GM23338 (cell line): ENCODE data around the gene GPRC5C. TPM values are rescaled to one million over a fixed set of nuclear protein-coding genes. Genes with fewer than 3 reads are reported as not detected.
A peak's percentile ranks its signal among the peaks of the same experiment; 100 is the strongest.

Experiments used
- ATAC-seq: fragments of 200-7000 bp; cut with Tn5 transposase; 3 replicates; pipeline ENCODE4 v1.9.1; 2020
- DNase-seq: peaks from one replicate; pipeline ENCODE4 v3.0.0-alpha.2; 2015; ENCODE audit warnings: low spot score
- H2AFZ ChIP-seq: fragments of 200-600 bp; sonication (generic); 2 replicates; pipeline ENCODE4 v1.8.0; 2016; ENCODE audit warnings: antibody characterized with exemption, mild to moderate bottlenecking, moderate library complexity
- H3F3A ChIP-seq: fragments of 200-600 bp; sonication (generic); replicated peaks from 2 replicates; pipeline ENCODE4 v1.8.0; 2017; ENCODE audit warnings: antibody characterized with exemption, mixed run types, low read depth
- H3K27ac ChIP-seq: fragments of 200-600 bp; sonication (generic); 2 replicates; pipeline ENCODE4 v1.6.1; 2016; ENCODE audit warnings: low read depth
- H3K27me3 ChIP-seq: fragments of 200-600 bp; sonication (generic); 2 replicates; pipeline ENCODE4 v1.8.0; 2016; ENCODE audit warnings: mild to moderate bottlenecking, mixed run types, moderate library complexity; ENCODE audit not compliant: insufficient read depth
- H3K36me3 ChIP-seq: fragments of 200-600 bp; sonication (generic); 2 replicates; pipeline ENCODE4 v1.8.0; 2016; ENCODE audit warnings: mild to moderate bottlenecking; ENCODE audit not compliant: insufficient read depth
- H3K4me1 ChIP-seq: fragments of 200-600 bp; sonication (generic); 2 replicates; pipeline ENCODE4 v1.8.0; 2016; ENCODE audit warnings: mild to moderate bottlenecking, moderate library complexity; ENCODE audit not compliant: insufficient read depth
- H3K4me2 ChIP-seq: fragments of 200-600 bp; sonication (generic); 2 replicates; pipeline ENCODE4 v1.7.1; 2017; ENCODE audit warnings: mixed run types
- H3K4me3 ChIP-seq: fragments of 200-600 bp; sonication (generic); 2 replicates; pipeline ENCODE4 v1.6.1; 2016; ENCODE audit warnings: mixed run types
- H3K79me2 ChIP-seq: fragments of 200-600 bp; sonication (generic); replicated peaks from 2 replicates; pipeline ENCODE4 v1.8.0; 2017; ENCODE audit warnings: mild to moderate bottlenecking; ENCODE audit not compliant: insufficient read depth
- H3K9me2 ChIP-seq: fragments of 200-600 bp; sonication (generic); 2 replicates; pipeline ENCODE4 v1.8.0; 2017; ENCODE audit not compliant: insufficient read depth
- H4K20me1 ChIP-seq: fragments of 200-600 bp; sonication (generic); replicated peaks from 2 replicates; pipeline ENCODE4 v1.8.0; 2017; ENCODE audit warnings: mild to moderate bottlenecking; ENCODE audit not compliant: insufficient read depth
- H3K27ac Mint-ChIP-seq: 2 replicates; pipeline ENCODE4 v1.8.0; 2020; ENCODE audit warnings: inconsistent platforms, mild to moderate bottlenecking, moderate library complexity, mixed read lengths
- H3K27me3 Mint-ChIP-seq: 3 replicates; pipeline ENCODE4 v1.8.0; 2022; ENCODE audit warnings: low read depth, mild to moderate bottlenecking, moderate library complexity, mixed read lengths, inconsistent platforms; ENCODE audit not compliant: insufficient read depth, poor library complexity
- H3K36me3 Mint-ChIP-seq: 3 replicates; pipeline ENCODE4 v1.8.0; 2021; ENCODE audit warnings: low read depth, mild to moderate bottlenecking, inconsistent platforms, moderate library complexity, mixed read lengths
- H3K4me1 Mint-ChIP-seq: 3 replicates; pipeline ENCODE4 v1.8.0; 2020; ENCODE audit warnings: mild to moderate bottlenecking, inconsistent platforms, mixed read lengths
- H3K4me3 Mint-ChIP-seq: 3 replicates; pipeline ENCODE4 v1.8.0; 2021; ENCODE audit warnings: moderate library complexity, mild to moderate bottlenecking, inconsistent platforms, mixed read lengths
- H3K9me3 Mint-ChIP-seq: 3 replicates; pipeline ENCODE4 v1.8.0; 2020; ENCODE audit warnings: moderate library complexity, mild to moderate bottlenecking, inconsistent platforms, mixed read lengths
- CREB1 ChIP-seq: fragments of 250-450 bp; sonication (Bioruptor Pico); IDR thresholded peaks from 2 replicates; pipeline ENCODE4 v1.5.0; 2020; ENCODE audit warnings: low read depth, mild to moderate bottlenecking, moderate library complexity
- CTCF ChIP-seq, 2 experiments: fragments of 200-600 bp in 1 of 2; sonication (generic) in 1 of 2; conservative IDR thresholded peaks; 2 replicates each; pipeline versions ENCODE4 v1.5.1 to v1.6.1; 2016 to 2017; ENCODE audit warnings: antibody characterized with exemption in 2 of 2, low read depth in 2 of 2, mild to moderate bottlenecking in 2 of 2, moderate library complexity in 1 of 2
- EZH2phosphoT487 ChIP-seq: fragments of 200-600 bp; sonication (generic); IDR thresholded peaks from one replicate; pipeline ENCODE4 v1.8.1; 2018; ENCODE audit warnings: antibody characterized with exemption; ENCODE audit not compliant: unreplicated experiment
- JUNB ChIP-seq: IDR thresholded peaks from one replicate; pipeline ENCODE4 v1.6.1; 2016; ENCODE audit warnings: antibody characterized with exemption; ENCODE audit not compliant: unreplicated experiment
- REST ChIP-seq: IDR thresholded peaks from one replicate; pipeline ENCODE4 v1.6.1; 2018; ENCODE audit warnings: antibody characterized with exemption; ENCODE audit not compliant: unreplicated experiment
- STAT1 ChIP-seq: IDR thresholded peaks from one replicate; pipeline ENCODE4 v1.6.1; 2016; ENCODE audit warnings: antibody characterized with exemption; ENCODE audit not compliant: unreplicated experiment
- ZNF114 ChIP-seq: fragments of 250-450 bp; sonication (Bioruptor Pico); IDR thresholded peaks from 2 replicates; pipeline ENCODE4 v1.5.0; 2020; ENCODE audit warnings: mild to moderate bottlenecking, moderate library complexity
- ZNF331 ChIP-seq: fragments of 250-450 bp; sonication (Bioruptor Pico); IDR thresholded peaks from 2 replicates; pipeline ENCODE4 v1.5.0; 2020; ENCODE audit warnings: low read depth, mild to moderate bottlenecking, moderate library complexity
- polyA plus RNA-seq: library from polyadenylated mRNA; unstranded; fragments of >200 nt; fragmentation: Nextera tagmentation; extraction: Ambion mirVana; gene quantifications from 2 replicates; pipeline ENCODE4 v1.2.1, GENCODE V29; 2016
- total RNA-seq: library from RNA; depleted of rRNA; stranded (reverse); fragments of >200 nt; shearing (Covaris generic); gene quantifications from 2 replicates; pipeline ENCODE4 v1.2.3, GENCODE V29; 2014

Gene GPRC5C
- total and polyA plus RNA-seq, 2 experiments from 2014 or later = 9.0 to 22.4 TPM

- no peak for TF ChIP-seq REST
- TF ChIP-seq CREB1 (CRISPR knock-in tag) = no peak
- no peak for TF ChIP-seq ZNF114
- TF ChIP-seq CTCF (conservative IDR thresholded peaks at IDR 0.05; ENCODE audit: low read depth in 2 of 2) = no peak
- TF ChIP-seq EZH2phosphoT487 = no peak
- no peak for TF ChIP-seq JUNB
- TF ChIP-seq ZNF331 (CRISPR knock-in tag) = no peak
- no peak for TF ChIP-seq STAT1
These were observed 23.9 kb downstream of the GPRC5C start (continued) for GRCh38 chr17:74455821-74456220.

- Histone ChIP-seq H3K27ac (no peak overlapping the region), H2AFZ (peak overlapping the region; percentile 80; the same call in 1 of the 2 replicates), H3F3A (no peaks in the 10 kb centered on the region; the same call in 1 of the 2 replicates), H3K4me1 (peaks cover 18% of the 10 kb centered on the region), H3K4me3 (no peak overlapping the region), H4K20me1 (no peaks in the 10 kb centered on the region), H3K79me2 (no peaks in the 10 kb centered on the region), H3K36me3 (no peaks in the 10 kb centered on the region), H3K27me3 (peaks cover 22% of the 10 kb centered on the region), H3K4me2 (no peak overlapping the region), H3K9me2 (no peaks in the 10 kb centered on the region)
- TF ChIP-seq JUNB (no peak), CTCF (conservative IDR thresholded peaks at IDR 0.05; ENCODE audit: low read depth in 2 of 2) (peak; percentile 98)
- peak; percentile 89 for DNase-seq
- H3K9me3 Mint-ChIP-seq = no peaks in the 10 kb centered on the region
- peak; percentile 5 for ATAC-seq
- peaks cover 20% of the 10 kb centered on the region for H3K27me3 Mint-ChIP-seq
- no peaks in the 10 kb centered on the region for H3K36me3 Mint-ChIP-seq
- peaks cover 33% of the 10 kb centered on the region for H3K4me1 Mint-ChIP-seq
- no peak overlapping the region; the same call in 1 of the 2 replicates for H3K27ac Mint-ChIP-seq
- no peak overlapping the region for H3K4me3 Mint-ChIP-seq
These were observed 25.4 kb downstream of the GPRC5C start for GRCh38 chr17:74457146-74457819.
